Endothelial cell of umbilical vein (primary cell): ENCODE measurements around the gene KPNA5. TPM values are rescaled to one million over a fixed set of nuclear protein-coding genes. Genes with fewer than 3 reads are reported as not detected.

Source experiments
- BruUV-seq: library from RNA; stranded (reverse); fragments of 400-500 nt; replicated peaks from 2 replicates; lab custom pipeline; 2021; lab: Mats Ljungman, UMichigan
- CTCF ChIA-PET: fragments of 300-600, 350-600 bp; sonication (Branson Sonifier 250); formaldehyde crosslinking; loops from one replicate; lab custom pipeline; 2021; ENCODE audit warnings: antibody characterized with exemption, inconsistent platforms; lab: Charles Lee
- POLR2A ChIA-PET: fragments of 300-600, 350-600 bp; sonication (Branson Sonifier 250); formaldehyde crosslinking; loops from one replicate; lab custom pipeline; 2021; ENCODE audit warnings: antibody characterized with exemption, inconsistent platforms; lab: Charles Lee
- DNase-seq: peaks from one replicate; pipeline ENCODE4 v3.0.0-alpha.2; 2011; ENCODE audit warnings: low read depth, low spot score
- FAIRE-seq: peaks from 2 replicates; lab custom pipeline; 2011; peaks lifted over from hg19 to GRCh38; lab: Jason Lieb, UNC
- H2AFZ ChIP-seq: 2 replicates; pipeline ENCODE4 v1.6.0; 2012; ENCODE audit warnings: low read depth, low read length, control low read depth, inconsistent platforms
- H3K27ac ChIP-seq: 2 replicates; pipeline ENCODE4 v1.5.1; 2011; ENCODE audit warnings: low read depth, mild to moderate bottlenecking, control low read depth, low read length, moderate library complexity; ENCODE audit not compliant: insufficient read depth
- H3K27me3 ChIP-seq, 2 experiments: 2 replicates each; pipeline versions ENCODE4 v1.6.0 to v1.6.1; 2011; ENCODE audit warnings: low read length in 2 of 2, mixed read lengths in 1 of 2; ENCODE audit not compliant: control insufficient read depth in 2 of 2, insufficient read depth in 2 of 2
- H3K36me3 ChIP-seq, 2 experiments: 2 replicates in 1 of 2; 3 replicates in 1 of 2; pipeline ENCODE4 v1.5.1; 2011; ENCODE audit warnings: low read length in 2 of 2, mild to moderate bottlenecking in 1 of 2, moderate library complexity in 1 of 2; ENCODE audit not compliant: control insufficient read depth in 2 of 2, insufficient read depth in 2 of 2; ENCODE audit errors: extremely low read depth in 1 of 2
- H3K4me1 ChIP-seq: 3 replicates; pipeline ENCODE4 v1.5.1; 2011; ENCODE audit warnings: mild to moderate bottlenecking, low read length; ENCODE audit not compliant: control insufficient read depth, insufficient read depth; ENCODE audit errors: extremely low read depth
- H3K4me2 ChIP-seq: 2 replicates; pipeline ENCODE4 v1.6.1; 2011; ENCODE audit warnings: low read length, control low read depth, mixed read lengths; ENCODE audit not compliant: insufficient read depth
- H3K4me3 ChIP-seq, 3 experiments: fragments of 200-600 bp in 1 of 3; sonication (generic), shearing (Covaris generic) in 1 of 3; replicated peaks in 1 of 3; 2 replicates each; pipeline ENCODE4 v1.5.1; 2011 to 2016; ENCODE audit warnings: control low read depth in 3 of 3, low read length in 3 of 3, mild to moderate bottlenecking in 2 of 3, inconsistent platforms in 1 of 3, low read depth in 1 of 3, moderate library complexity in 1 of 3; ENCODE audit not compliant: insufficient read depth in 1 of 3
- H3K79me2 ChIP-seq: 2 replicates; pipeline ENCODE4 v1.6.0; 2012; ENCODE audit warnings: low read length, inconsistent platforms; ENCODE audit not compliant: control insufficient read depth, insufficient read depth
- H3K9ac ChIP-seq: replicated peaks from 2 replicates; pipeline ENCODE3; 2011; ENCODE audit warnings: low read length, control low read depth; ENCODE audit not compliant: insufficient read depth; ENCODE audit errors: extremely low read depth
- H3K9me1 ChIP-seq: replicated peaks from 3 replicates; pipeline ENCODE4 v1.6.0; 2011; ENCODE audit warnings: mild to moderate bottlenecking, low read length; ENCODE audit not compliant: control insufficient read depth, insufficient read depth; ENCODE audit errors: extremely low read depth
- H3K9me3 ChIP-seq: replicated peaks from 2 replicates; pipeline ENCODE4 v1.5.1; 2012; ENCODE audit warnings: low read length, inconsistent platforms; ENCODE audit not compliant: control insufficient read depth, insufficient read depth
- H4K20me1 ChIP-seq: replicated peaks from 2 replicates; pipeline ENCODE3; 2011; ENCODE audit warnings: mild to moderate bottlenecking, low read length; ENCODE audit not compliant: control insufficient read depth, insufficient read depth; ENCODE audit errors: extremely low read depth
- CTCF ChIP-seq, 2 donors: IDR thresholded peaks; 1 replicate in 1 of 2; 2 replicates in 1 of 2; pipeline ENCODE4 v1.5.1; 2011; ENCODE audit warnings: low read length in 2 of 2, mild to moderate bottlenecking in 2 of 2, moderate library complexity in 2 of 2, control low read depth in 1 of 2, inconsistent platforms in 1 of 2, low read depth in 1 of 2; ENCODE audit not compliant: insufficient read depth in 1 of 2; ENCODE audit errors: extremely low read depth in 1 of 2
- EZH2 ChIP-seq: IDR thresholded peaks from 2 replicates; pipeline ENCODE4 v1.6.1; 2012; ENCODE audit warnings: borderline replicate concordance, low read depth, mild to moderate bottlenecking, moderate library complexity, low read length, inconsistent platforms; ENCODE audit not compliant: severe bottlenecking
- FOS ChIP-seq: IDR thresholded peaks from 2 replicates; pipeline ENCODE4 v1.6.1; 2011; ENCODE audit warnings: mild to moderate bottlenecking, low read length, moderate library complexity, borderline replicate concordance; ENCODE audit not compliant: insufficient read depth
- GATA2 ChIP-seq: IDR thresholded peaks from 2 replicates; pipeline ENCODE4 v1.7.0; 2011; ENCODE audit warnings: low read depth, mild to moderate bottlenecking, moderate library complexity, mixed read lengths, low read length; ENCODE audit not compliant: insufficient read length, insufficient read depth
- JUN ChIP-seq: IDR thresholded peaks from 2 replicates; pipeline ENCODE4 v1.6.1; 2011; ENCODE audit warnings: borderline replicate concordance, low read depth; ENCODE audit not compliant: insufficient read length, insufficient read depth
- MYC ChIP-seq: IDR thresholded peaks from one replicate; pipeline ENCODE4 v1.6.1; 2011; ENCODE audit warnings: mild to moderate bottlenecking, low read depth, low read length
- POLR2A ChIP-seq: IDR thresholded peaks from 2 replicates; pipeline ENCODE4 v1.6.1; 2012; ENCODE audit warnings: low read depth, mild to moderate bottlenecking, control low read depth, low read length
- POLR2AphosphoS5 ChIP-seq: IDR thresholded peaks from 2 replicates; pipeline ENCODE4 v1.6.1; 2012; ENCODE audit warnings: low read depth, mild to moderate bottlenecking, control low read depth, low read length, moderate library complexity; ENCODE audit not compliant: insufficient read depth
- dilution Hi-C: fragments of 300-500 bp; cut with MboI; formaldehyde crosslinking; loops from one replicate; pipeline ENCODE4 v1.15.0; 2019; ENCODE audit warnings: low sequenced_read_pairs; ENCODE audit not compliant: extremely low pct_ligation_motif_present
- intact Hi-C: fragments of 100-400 bp; cut with micrococcal nuclease; formaldehyde crosslinking; loops from one replicate; pipeline ENCODE4 v1.10.0; 2022
- polyA plus RNA-seq, 4 experiments: library from polyadenylated mRNA; depleted of rRNA in 3 of 4; stranded (reverse) in 3 of 4; unstranded in 1 of 4; fragments of >200 nt; gene quantifications; 2 replicates each; pipeline versions ENCODE4 v1.2.1 to v1.2.3, GENCODE V29; 2011 to 2012; ENCODE audit warnings: missing spikeins in 1 of 4
- total RNA-seq: library from RNA; stranded (reverse); gene quantifications from 2 replicates; pipeline ENCODE4 v1.2.3, GENCODE V29; 2021
- TF ChIP-seq, protein P1 (sequence below): IDR thresholded peaks from 2 replicates; pipeline ENCODE4 v1.6.1; 2011; ENCODE audit not compliant: insufficient read depth, insufficient read length

The KPNA5 gene
- total and polyA plus RNA-seq, 2 donors (not counting 3 experiments of a cell fraction or from before 2014, with no cell fraction given) = 1.6 to 8.9 TPM

GRCh38 chr6:116666869-116667268 is 14.1 kb upstream of the KPNA5 start:
- peaks cover 55% of the 10 kb centered on the region for H3K79me2 ChIP-seq
- intact Hi-C loops (no loop called here), dilution Hi-C loops (no loop called here)
- no peak overlapping the region for H3K9ac ChIP-seq
- no peaks in the 10 kb centered on the region for H3K9me1 ChIP-seq
- no TSS peak for BruUV-seq
- ChIA-PET CTCF (interaction anchor here (1.0 to 3.4 kb wide), 4 partner anchors 19 to 449 kb away, joined by 3 to 18 read pairs (median 3); no protein-coding TSS in a partner anchor), POLR2A (no interaction called here)
- no peak overlapping the region for H3K4me3 ChIP-seq
- FAIRE-seq (peak; percentile 4), DNase-seq (peak; percentile 4)
- H3K36me3 ChIP-seq = no peaks in the 10 kb centered on the region
- H3K4me2 ChIP-seq = peak overlapping the region; percentile 50
- H3K27ac ChIP-seq = no peak overlapping the region
- peaks cover 17% of the 10 kb centered on the region for H3K4me1 ChIP-seq
- no peaks in the 10 kb centered on the region for H3K27me3 ChIP-seq
- no peak for TF ChIP-seq POLR2AphosphoS5
- no peak for TF ChIP-seq FOS
- TF ChIP-seq EZH2 = no peak
- TF ChIP-seq CTCF (IDR thresholded peaks at IDR 0.05; ENCODE audit: extremely low read depth in 1 of 2, insufficient read depth in 1 of 2, low read depth in 1 of 2, low read length in 2 of 2) = no peak
- TF ChIP-seq POLR2A = no peak
- TF ChIP-seq GATA2 = no peak
- TF ChIP-seq, protein P1, sequence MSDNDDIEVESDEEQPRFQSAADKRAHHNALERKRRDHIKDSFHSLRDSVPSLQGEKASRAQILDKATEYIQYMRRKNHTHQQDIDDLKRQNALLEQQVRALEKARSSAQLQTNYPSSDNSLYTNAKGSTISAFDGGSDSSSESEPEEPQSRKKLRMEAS = no peak
- no peak for TF ChIP-seq MYC
- no peak for TF ChIP-seq JUN
- H3K9me3 ChIP-seq = no peaks in the 10 kb centered on the region
- no peaks in the 10 kb centered on the region for H4K20me1 ChIP-seq
- H2AFZ ChIP-seq = no peak overlapping the region
